ENCODE results near the gene PTGER3.

GRCh38 chr1:70963374-70963773 is 84.2 kb downstream of the PTGER3 start:
- TF ChIP-seq CREB1 (IDR thresholded peaks at IDR 0.05; ENCODE audit: low read depth), result no peak
- TF ChIP-seq, protein P1, sequence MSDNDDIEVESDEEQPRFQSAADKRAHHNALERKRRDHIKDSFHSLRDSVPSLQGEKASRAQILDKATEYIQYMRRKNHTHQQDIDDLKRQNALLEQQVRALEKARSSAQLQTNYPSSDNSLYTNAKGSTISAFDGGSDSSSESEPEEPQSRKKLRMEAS (IDR thresholded peaks at IDR 0.05), result no peak
- TF ChIP-seq YY1 (IDR thresholded peaks at IDR 0.05; ENCODE audit: low read depth), result no peak
- TF ChIP-seq TCF12 (IDR thresholded peaks at IDR 0.05; ENCODE audit: low read depth), result no peak
- TF ChIP-seq EGR1 (IDR thresholded peaks at IDR 0.05), result no peak
- TF ChIP-seq EP300 (IDR thresholded peaks at IDR 0.05; ENCODE audit: borderline replicate concordance), result no peak
- TF ChIP-seq NFIC (IDR thresholded peaks at IDR 0.05), result no peak
- TF ChIP-seq RAD21 (IDR thresholded peaks at IDR 0.05; ENCODE audit: low read depth), result no peak

Data from Ishikawa (cell line).